ENCODE data around the gene RBBP8NL.

RBBP8NL gene

GRCh38 chr20:62363920-62364851 is 63.2 kb downstream of the RBBP8NL start:
- no peak for TF ChIP-seq CTCF (IDR thresholded peaks at IDR 0.05; ENCODE audit: low read length)
- no peak for TF ChIP-seq EZH2 (IDR thresholded peaks at IDR 0.05; ENCODE audit: borderline replicate concordance, low read length)
- H3K9me2 ChIP-seq (ENCODE audit: low read depth, low read length), result no peaks in the 10 kb centered on the region
- H3K4me1 ChIP-seq (ENCODE audit: insufficient read depth, low read length, severe bottlenecking), result peaks cover 16% of the 10 kb centered on the region
- no peaks in the 10 kb centered on the region for H3K79me2 ChIP-seq (ENCODE audit: insufficient read depth, low read length)
- no peaks in the 10 kb centered on the region for H4K20me1 ChIP-seq (ENCODE audit: insufficient read depth, low read length)
- H3K9me3 ChIP-seq (ENCODE audit: low read length), result no peaks in the 10 kb centered on the region
- no peak overlapping the region for H3K4me3 ChIP-seq (ENCODE audit: low read depth, low read length, poor library complexity, severe bottlenecking)
- no peak overlapping the region for H3K9ac ChIP-seq (ENCODE audit: low read length)
- H3K36me3 ChIP-seq (ENCODE audit: insufficient read depth, low read length), result no peaks in the 10 kb centered on the region
- no peak overlapping the region for H3K27ac ChIP-seq (ENCODE audit: low read depth, low read length, poor library complexity, severe bottlenecking)
- H3K27me3 ChIP-seq (ENCODE audit: insufficient read depth, low read length), result peaks cover 17% of the 10 kb centered on the region; the same call in 1 of the 2 replicates
- H3F3A ChIP-seq (ENCODE audit: insufficient read depth, low read length), result no peaks in the 10 kb centered on the region
- H2AFZ ChIP-seq (ENCODE audit: low read length), result no peak overlapping the region
- H3K4me2 ChIP-seq (ENCODE audit: low read length), result no peak overlapping the region

GRCh38 chr20:62362991-62363919 is 64.1 kb downstream of the RBBP8NL start:
- Histone ChIP-seq H3K9me3 (ENCODE audit: low read length) (no peaks in the 10 kb centered on the region), H3K9ac (ENCODE audit: low read length) (no peak overlapping the region), H3K27ac (ENCODE audit: low read depth, low read length, poor library complexity, severe bottlenecking) (no peak overlapping the region), H3F3A (ENCODE audit: insufficient read depth, low read length) (no peaks in the 10 kb centered on the region), H3K36me3 (ENCODE audit: insufficient read depth, low read length) (no peaks in the 10 kb centered on the region), H3K9me2 (ENCODE audit: low read depth, low read length) (no peaks in the 10 kb centered on the region), H3K27me3 (ENCODE audit: insufficient read depth, low read length) (peaks cover 17% of the 10 kb centered on the region; the same call in 1 of the 2 replicates), H3K79me2 (ENCODE audit: insufficient read depth, low read length) (no peaks in the 10 kb centered on the region), H4K20me1 (ENCODE audit: insufficient read depth, low read length) (no peaks in the 10 kb centered on the region), H3K4me3 (ENCODE audit: low read depth, low read length, poor library complexity, severe bottlenecking) (no peak overlapping the region), H3K4me2 (ENCODE audit: low read length) (no peak overlapping the region), H2AFZ (ENCODE audit: low read length) (no peak overlapping the region), H3K4me1 (ENCODE audit: insufficient read depth, low read length, severe bottlenecking) (peaks cover 16% of the 10 kb centered on the region)
- TF ChIP-seq CTCF (IDR thresholded peaks at IDR 0.05; ENCODE audit: low read length), result peak; percentile 19; the same call in 1 of the 2 replicates
- no peak for TF ChIP-seq EZH2 (IDR thresholded peaks at IDR 0.05; ENCODE audit: borderline replicate concordance, low read length)

- Histone ChIP-seq H3F3A (ENCODE audit: insufficient read depth, low read length) (no peaks in the 10 kb centered on the region), H4K20me1 (ENCODE audit: insufficient read depth, low read length) (no peaks in the 10 kb centered on the region), H3K4me3 (ENCODE audit: low read depth, low read length, poor library complexity, severe bottlenecking) (no peak overlapping the region), H3K4me2 (ENCODE audit: low read length) (no peak overlapping the region), H3K9me3 (ENCODE audit: low read length) (no peaks in the 10 kb centered on the region), H3K79me2 (ENCODE audit: insufficient read depth, low read length) (no peaks in the 10 kb centered on the region), H3K4me1 (ENCODE audit: insufficient read depth, low read length, severe bottlenecking) (peaks cover 13% of the 10 kb centered on the region), H3K36me3 (ENCODE audit: insufficient read depth, low read length) (no peaks in the 10 kb centered on the region), H3K9ac (ENCODE audit: low read length) (no peak overlapping the region), H2AFZ (ENCODE audit: low read length) (no peak overlapping the region), H3K27ac (ENCODE audit: low read depth, low read length, poor library complexity, severe bottlenecking) (no peak overlapping the region), H3K27me3 (ENCODE audit: insufficient read depth, low read length) (peaks cover 17% of the 10 kb centered on the region; the same call in 1 of the 2 replicates), H3K9me2 (ENCODE audit: low read depth, low read length) (no peaks in the 10 kb centered on the region)
- no peak for TF ChIP-seq CTCF (IDR thresholded peaks at IDR 0.05; ENCODE audit: low read length)
- no peak for TF ChIP-seq EZH2 (IDR thresholded peaks at IDR 0.05; ENCODE audit: borderline replicate concordance, low read length)
Measured at GRCh38 chr20:62362590-62362940, 64.8 kb downstream of the RBBP8NL start.

Measured in OCI-LY1 (cell line).